Mucosa of rectum (tissue), 2 donors: ENCODE measurements around the gene PPM1L.

Source experiments
- H3K27ac ChIP-seq, 2 donors: one replicate each; pipeline ENCODE4 v1.7.0; 2013; ENCODE audit warnings: inconsistent platforms in 2 of 2, low read depth in 2 of 2, low read length in 2 of 2
- H3K27me3 ChIP-seq, 2 donors: one replicate each; pipeline ENCODE4 v1.7.0; 2013; ENCODE audit warnings: low read length in 2 of 2; ENCODE audit not compliant: control insufficient read depth in 2 of 2, insufficient read depth in 2 of 2
- H3K36me3 ChIP-seq, 2 donors: one replicate each; pipeline ENCODE4 v1.7.0; 2013; ENCODE audit warnings: low read length in 2 of 2; ENCODE audit not compliant: control insufficient read depth in 2 of 2, insufficient read depth in 2 of 2
- H3K4me1 ChIP-seq, 2 donors: one replicate each; pipeline ENCODE4 v1.7.0; 2013; ENCODE audit warnings: low read length in 2 of 2, mild to moderate bottlenecking in 1 of 2; ENCODE audit not compliant: control insufficient read depth in 2 of 2, insufficient read depth in 2 of 2
- H3K4me3 ChIP-seq, 2 donors: one replicate each; pipeline ENCODE4 v1.7.0; 2013; ENCODE audit warnings: low read length in 2 of 2
- H3K9ac ChIP-seq, 2 donors: one replicate each; pipeline ENCODE4 v1.7.0; 2013; ENCODE audit warnings: low read length in 2 of 2, low read depth in 1 of 2, mild to moderate bottlenecking in 1 of 2
- H3K9me3 ChIP-seq, 2 donors: one replicate each; pipeline ENCODE4 v1.7.0; 2013; ENCODE audit warnings: low read length in 2 of 2; ENCODE audit not compliant: control insufficient read depth in 2 of 2
- donor health status: healthy.
- donor health status: Normal muscosa, but diverticular disease.

PPM1L gene

DNA sequence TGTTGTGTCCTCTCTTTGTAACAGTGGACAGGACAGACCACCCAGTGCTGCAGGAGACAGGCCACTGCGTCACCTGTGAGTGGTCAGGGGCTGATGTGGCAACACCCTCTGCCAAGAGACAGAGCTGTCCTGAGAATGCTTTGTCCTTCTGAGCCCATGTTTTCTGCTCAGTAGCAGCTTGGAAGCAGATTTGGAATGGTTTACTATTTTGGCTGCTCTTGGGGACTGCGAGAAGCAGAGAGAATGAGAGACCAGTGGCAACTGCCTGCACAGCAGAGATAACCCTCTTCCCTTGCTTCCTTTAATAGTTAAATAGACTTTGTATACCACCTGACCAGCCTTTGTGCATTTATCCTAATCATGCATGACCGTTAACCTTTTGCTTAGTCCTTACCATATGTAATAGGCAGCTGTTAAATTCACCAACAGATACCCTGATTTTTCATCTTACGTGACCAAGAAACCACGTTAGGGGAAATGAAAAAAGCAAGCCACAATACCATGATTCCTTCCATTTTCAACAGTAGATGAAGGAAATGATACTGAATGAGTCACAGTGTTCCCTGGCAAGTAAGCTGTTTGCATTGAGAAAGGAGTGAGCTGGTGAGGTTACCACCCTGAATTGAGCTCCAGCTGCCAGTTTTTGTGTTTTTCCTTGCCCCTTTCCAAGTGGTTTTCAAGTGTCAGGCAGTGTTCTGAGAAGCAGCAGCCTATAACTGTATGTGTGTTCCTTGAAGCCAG lies 313.6 kb downstream of the PPM1L start:
- Histone ChIP-seq H3K4me1 (no peaks in the 10 kb centered on the region), H3K27me3 (no peaks in the 10 kb centered on the region), H3K27ac (no peak overlapping the region), H3K4me3 (no peak overlapping the region), H3K36me3 (peaks cover 0 to 3% of the 10 kb centered on the region in 2 donors), H3K9me3 (no peaks in the 10 kb centered on the region), H3K9ac (no peak overlapping the region)

DNA sequence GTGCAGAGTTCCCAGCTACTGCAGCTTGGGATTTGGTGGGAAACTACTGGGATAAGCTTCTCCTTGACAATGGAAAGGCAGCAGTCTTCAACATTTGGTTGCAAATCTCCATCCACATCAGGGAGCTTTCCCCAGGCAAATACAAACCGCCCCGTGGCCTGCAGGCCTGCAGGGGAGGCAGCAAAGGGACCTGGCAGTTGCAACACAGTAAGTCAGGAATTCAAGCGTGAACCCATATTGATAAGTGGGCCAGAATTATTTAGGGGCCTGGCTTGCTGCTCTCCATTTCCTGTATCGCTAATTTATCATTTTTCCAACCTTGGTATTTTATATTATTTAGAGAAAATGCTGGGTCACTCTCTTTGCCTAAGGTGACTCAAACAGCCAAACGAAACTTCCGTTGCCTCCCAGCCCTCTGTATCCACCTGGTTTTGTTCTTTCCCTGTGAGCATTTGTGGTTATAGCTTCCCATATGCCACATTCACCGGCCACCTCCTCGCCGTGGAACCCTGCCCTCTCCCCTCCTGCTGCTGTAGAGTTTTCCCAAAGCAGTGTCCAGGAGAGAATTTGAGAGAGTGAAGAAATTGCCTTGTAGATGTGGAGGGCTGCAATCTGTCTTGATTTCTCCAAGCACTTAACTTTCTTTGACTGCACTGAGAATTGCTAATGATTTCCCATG lies 314.4 kb downstream of the PPM1L start:
- Histone ChIP-seq H3K4me3 (no peak overlapping the region), H3K4me1 (no peaks in the 10 kb centered on the region)

DNA sequence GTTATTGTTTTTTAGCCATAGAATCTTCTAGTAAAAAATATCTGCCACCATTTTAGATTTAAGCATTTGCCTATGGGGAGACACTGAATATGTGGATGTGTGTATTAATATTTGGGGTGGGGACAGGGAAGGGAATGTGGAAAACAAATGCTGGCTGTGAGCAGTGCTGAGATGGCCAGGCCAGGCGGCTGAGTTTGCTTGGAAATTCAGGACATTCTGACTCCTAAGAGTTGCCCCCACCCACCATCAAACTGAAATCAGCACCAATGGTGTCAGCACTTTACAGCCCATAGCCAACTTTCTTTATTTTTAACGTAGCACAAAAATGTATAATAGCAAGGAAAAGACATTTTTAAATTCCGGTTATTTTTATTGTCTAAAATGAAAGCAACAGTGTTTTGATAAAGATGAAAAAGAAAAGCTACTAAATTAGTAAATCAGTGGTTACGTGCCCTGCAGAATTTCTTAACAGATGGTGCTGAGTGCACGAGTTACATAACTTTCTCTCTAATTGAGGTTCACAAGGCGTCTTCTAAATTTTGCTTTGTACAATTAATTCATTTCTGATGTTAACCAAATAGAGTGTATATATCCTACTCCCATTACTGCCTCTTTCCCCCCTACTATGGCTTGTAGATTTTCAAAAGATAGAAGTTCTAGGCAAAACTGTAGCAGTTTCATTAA lies 315.1 kb downstream of the PPM1L start:
- Histone ChIP-seq H3K27me3 (no peaks in the 10 kb centered on the region), H3K27ac (no peak overlapping the region), H3K9me3 (no peaks in the 10 kb centered on the region), H3K9ac (no peak overlapping the region), H3K36me3 (no peaks in the 10 kb centered on the region), H3K4me1 (no peaks in the 10 kb centered on the region), H3K4me3 (no peak overlapping the region)

More for the DNA sequence above, 314.4 kb downstream of the PPM1L start:
- Histone ChIP-seq H3K9ac (no peak overlapping the region), H3K27ac (no peak overlapping the region), H3K36me3 (peaks cover 0 to 3% of the 10 kb centered on the region in 2 donors), H3K27me3 (no peaks in the 10 kb centered on the region), H3K9me3 (no peaks in the 10 kb centered on the region)

DNA sequence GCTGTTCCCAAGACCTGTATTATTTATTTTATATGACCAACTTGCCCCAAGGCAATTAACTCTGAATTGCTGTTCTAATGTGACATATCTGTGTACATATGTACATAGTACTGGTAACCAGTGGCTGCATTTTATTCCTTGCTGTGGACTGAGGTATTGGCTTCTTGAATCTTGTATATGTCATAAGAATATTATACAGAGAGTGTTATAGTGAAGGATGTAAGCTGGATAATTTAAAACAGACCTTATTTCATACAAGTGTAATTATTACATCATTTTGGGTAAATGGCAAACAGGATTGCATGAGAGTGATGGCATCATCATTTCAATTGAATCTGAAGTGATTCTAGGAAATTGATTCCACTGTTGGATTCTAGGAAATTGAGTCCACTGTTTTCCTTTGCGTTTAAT lies 316.2 kb downstream of the PPM1L start:
- Histone ChIP-seq H3K4me1 (no peaks in the 10 kb centered on the region), H3K27ac (no peak overlapping the region), H3K27me3 (no peaks in the 10 kb centered on the region), H3K9me3 (no peaks in the 10 kb centered on the region), H3K9ac (no peak overlapping the region), H3K36me3 (no peaks in the 10 kb centered on the region), H3K4me3 (no peak overlapping the region)

DNA sequence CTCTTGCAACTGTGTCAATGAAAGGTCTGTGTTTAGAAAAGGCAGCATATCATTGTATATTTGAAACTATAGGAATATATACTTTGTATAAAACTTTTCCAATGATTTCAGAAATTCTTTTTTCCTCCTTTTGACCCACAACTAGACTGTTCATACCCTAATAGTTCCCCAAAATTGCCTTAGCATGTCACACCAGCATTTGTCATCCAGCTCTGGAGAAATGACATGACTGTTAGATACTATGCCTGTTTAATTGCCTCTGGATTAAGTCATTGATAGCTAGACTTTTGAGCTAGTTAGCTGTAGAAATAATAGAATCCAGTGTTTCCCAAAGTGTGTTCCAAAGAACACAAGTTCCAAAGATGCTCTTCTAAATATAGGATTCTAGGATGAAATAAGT lies 316.7 kb downstream of the PPM1L start:
- H3K27me3 ChIP-seq, result no peaks in the 10 kb centered on the region
- no peaks in the 10 kb centered on the region for H3K9me3 ChIP-seq
- H3K4me3 ChIP-seq, result no peak overlapping the region
- H3K27ac ChIP-seq, result no peak overlapping the region
- no peaks in the 10 kb centered on the region for H3K4me1 ChIP-seq
- no peaks in the 10 kb centered on the region for H3K36me3 ChIP-seq
- H3K9ac ChIP-seq, result no peak overlapping the region

DNA sequence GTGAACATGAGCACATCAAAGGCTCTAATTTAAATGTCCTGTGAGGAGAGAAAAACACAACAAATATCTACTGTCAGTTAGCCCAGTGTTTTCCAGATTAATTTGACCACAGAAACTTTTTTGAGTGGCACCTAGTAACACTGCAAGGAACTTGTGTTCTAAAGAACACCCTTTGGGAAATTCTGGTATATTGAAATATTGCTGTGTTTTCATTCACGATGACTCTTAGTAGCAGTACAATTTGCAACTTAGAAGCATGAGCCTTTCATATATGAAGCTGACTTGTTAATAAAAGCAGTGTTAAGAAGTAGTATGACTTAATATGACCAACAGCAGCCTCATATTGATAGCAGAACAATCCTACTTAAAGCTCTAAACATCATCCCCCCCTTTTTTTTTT lies 317.1 kb downstream of the PPM1L start:
- no peaks in the 10 kb centered on the region for H3K9me3 ChIP-seq
- H3K4me1 ChIP-seq, result no peaks in the 10 kb centered on the region
- H3K9ac ChIP-seq, result no peak overlapping the region
- H3K27me3 ChIP-seq, result no peaks in the 10 kb centered on the region
- no peaks in the 10 kb centered on the region for H3K36me3 ChIP-seq
- H3K4me3 ChIP-seq, result no peak overlapping the region
- H3K27ac ChIP-seq, result no peak overlapping the region

DNA sequence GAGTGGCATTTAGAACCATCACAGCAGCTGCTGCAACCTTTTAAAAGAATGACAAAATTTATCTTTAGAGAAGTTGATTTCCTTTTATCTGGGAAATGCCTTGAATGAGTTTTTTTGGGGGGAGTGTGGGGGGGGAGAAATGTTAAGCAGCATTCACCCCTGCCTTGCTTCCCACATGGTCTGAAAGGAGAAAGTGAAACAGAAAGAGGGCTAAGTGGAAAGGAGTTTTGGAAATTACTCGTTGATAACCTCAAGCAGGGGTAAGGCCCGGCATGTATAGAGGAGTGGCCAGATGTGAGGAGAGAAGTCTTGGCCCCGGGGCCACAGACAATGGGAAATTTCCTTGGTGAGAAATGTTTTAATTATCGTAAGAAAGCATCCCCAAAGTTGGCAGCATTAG lies 325.6 kb downstream of the PPM1L start:
- no peak overlapping the region for H3K27ac ChIP-seq
- no peak overlapping the region for H3K4me3 ChIP-seq
- H3K9me3 ChIP-seq, result no peaks in the 10 kb centered on the region

DNA sequence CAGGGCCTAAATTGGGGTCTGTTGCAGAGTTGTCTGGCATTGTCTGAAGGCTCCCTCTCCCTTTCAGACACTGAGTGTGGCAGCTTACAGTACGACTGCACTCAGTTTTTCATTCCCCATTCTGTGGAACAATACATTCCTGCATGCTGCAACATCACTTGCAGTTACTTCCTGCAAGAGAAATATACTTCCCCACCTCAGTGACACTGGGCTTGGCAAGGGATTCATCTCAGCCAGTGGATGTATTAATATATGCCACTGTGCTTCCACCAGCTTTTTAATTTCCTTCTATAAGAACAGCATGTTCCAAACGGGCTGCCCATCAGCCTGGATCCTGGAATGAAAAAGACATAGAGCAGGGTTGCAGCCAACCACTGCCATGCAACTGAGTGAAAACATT lies 326.0 kb downstream of the PPM1L start:
- H3K27ac ChIP-seq, result no peak overlapping the region
- no peak overlapping the region for H3K4me3 ChIP-seq

More for the DNA sequence above, 325.6 kb downstream of the PPM1L start:
- H3K27me3 ChIP-seq, result no peaks in the 10 kb centered on the region
- no peak overlapping the region for H3K9ac ChIP-seq
- no peaks in the 10 kb centered on the region for H3K36me3 ChIP-seq
- H3K4me1 ChIP-seq, result no peaks in the 10 kb centered on the region

DNA sequence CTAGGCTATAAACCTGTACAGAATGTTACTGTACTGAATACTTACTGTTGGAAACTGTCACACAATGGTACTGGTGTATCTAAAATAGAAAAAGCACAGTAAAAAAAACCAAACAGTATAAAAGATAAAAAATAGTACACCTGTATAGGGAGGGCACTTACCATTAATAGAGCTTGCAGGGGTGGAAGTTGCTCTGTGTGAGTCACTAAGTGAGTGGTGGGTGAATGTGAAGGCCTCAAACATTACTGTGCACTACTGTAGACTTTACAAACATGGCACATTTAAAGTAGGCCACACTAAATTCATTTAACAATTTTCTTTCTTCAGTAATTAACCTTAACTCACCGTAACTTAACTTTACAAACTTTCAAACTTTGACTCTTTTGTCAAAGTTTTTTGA lies 327.1 kb downstream of the PPM1L start:
- no peaks in the 10 kb centered on the region for H3K36me3 ChIP-seq
- H3K4me1 ChIP-seq, result no peaks in the 10 kb centered on the region

More for the DNA sequence above, 326.0 kb downstream of the PPM1L start:
- Histone ChIP-seq H3K27me3 (no peaks in the 10 kb centered on the region), H3K9me3 (no peaks in the 10 kb centered on the region), H3K9ac (no peak overlapping the region), H3K4me1 (no peaks in the 10 kb centered on the region), H3K36me3 (no peaks in the 10 kb centered on the region)

DNA sequence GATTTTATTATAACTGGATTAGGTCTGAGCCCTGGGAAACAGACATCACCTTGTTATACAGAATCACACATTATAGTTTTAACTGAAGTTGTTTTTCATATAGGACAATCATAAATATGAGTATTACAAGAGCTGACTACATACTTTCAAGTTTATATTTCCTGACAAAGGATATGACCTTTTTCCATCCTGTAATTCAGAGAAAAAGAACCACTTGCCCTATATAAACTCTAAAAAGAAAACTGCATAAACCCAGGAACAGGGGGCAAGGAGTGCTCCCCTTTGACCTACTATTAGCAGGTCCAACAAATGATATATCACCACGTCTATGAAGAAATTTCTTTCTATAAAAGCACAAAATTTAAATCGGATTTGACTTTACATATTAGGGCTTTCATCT lies 328.2 kb downstream of the PPM1L start:
- Histone ChIP-seq H3K27me3 (no peaks in the 10 kb centered on the region), H3K4me1 (no peaks in the 10 kb centered on the region), H3K4me3 (no peak overlapping the region), H3K9me3 (no peaks in the 10 kb centered on the region), H3K27ac (no peak overlapping the region), H3K36me3 (no peaks in the 10 kb centered on the region), H3K9ac (no peak overlapping the region)

More for the DNA sequence above, 327.1 kb downstream of the PPM1L start:
- Histone ChIP-seq H3K27me3 (no peaks in the 10 kb centered on the region), H3K9me3 (no peaks in the 10 kb centered on the region), H3K27ac (no peak overlapping the region), H3K9ac (no peak overlapping the region), H3K4me3 (no peak overlapping the region)
